GM12878 (cell line): Measurements from ENCODE around the gene SORCS2.

Experiments used
- CTCF ChIP-seq, 3 experiments: IDR thresholded peaks in 2 of 3; conservative IDR thresholded peaks in 1 of 3; 2 replicates each; pipeline ENCODE4 v1.5.1; 2011; ENCODE audit warnings: low read depth in 3 of 3, low read length in 3 of 3, mild to moderate bottlenecking in 3 of 3, control low read depth in 2 of 3, moderate library complexity in 2 of 3, inconsistent platforms in 1 of 3, mixed read lengths in 1 of 3; ENCODE audit not compliant: control insufficient read depth in 2 of 3, insufficient read depth in 1 of 3; ENCODE audit errors: extremely low read depth in 1 of 3
- DPF2 ChIP-seq: fragments of 450-650 bp; IDR thresholded peaks from 2 replicates; pipeline ENCODE4 v1.6.1; 2017; ENCODE audit warnings: mild to moderate bottlenecking
- E2F4 ChIP-seq: IDR thresholded peaks from 2 replicates; pipeline ENCODE4 v1.6.1; 2012; ENCODE audit warnings: low read depth, low read length, improper control_type of control experiment
- MYC ChIP-seq: IDR thresholded peaks from 2 replicates; pipeline ENCODE4 v1.6.1; 2011; ENCODE audit warnings: mild to moderate bottlenecking, low read length, moderate library complexity, inconsistent platforms; ENCODE audit not compliant: insufficient read depth, insufficient replicate concordance, insufficient read length, severe bottlenecking
- NFIC ChIP-seq: IDR thresholded peaks from 2 replicates; pipeline ENCODE4 v1.6.1; 2012; ENCODE audit warnings: low read depth, mild to moderate bottlenecking, inconsistent platforms, low read length, moderate library complexity
- NR2C2 ChIP-seq: IDR thresholded peaks from 2 replicates; pipeline ENCODE4 v1.6.1; 2011; ENCODE audit warnings: borderline replicate concordance, low read depth; ENCODE audit not compliant: control insufficient read depth, insufficient read length
- POLR2AphosphoS5 ChIP-seq: IDR thresholded peaks from 2 replicates; pipeline ENCODE4 v1.6.1; 2011; ENCODE audit warnings: mild to moderate bottlenecking, low read length, inconsistent platforms
- ZNF687 ChIP-seq: fragments of 450-650 bp; IDR thresholded peaks from 2 replicates; pipeline ENCODE4 v1.6.1; 2017; ENCODE audit warnings: mild to moderate bottlenecking, moderate library complexity
- ZZZ3 ChIP-seq: IDR thresholded peaks from 2 replicates; pipeline ENCODE4 v1.6.1; 2011; ENCODE audit warnings: low read depth; ENCODE audit not compliant: control insufficient read depth, insufficient read length

GRCh38 chr4:7739918-7740865 is 547.9 kb downstream of the SORCS2 start:
- TF ChIP-seq ZNF687 (no peak), CTCF (IDR thresholded peaks at IDR 0.05 in 2 of 3, conservative IDR thresholded peaks at IDR 0.05 in 1 of 3; ENCODE audit: control insufficient read depth in 2 of 3, extremely low read depth in 1 of 3, insufficient read depth in 1 of 3, low read depth in 3 of 3, low read length in 3 of 3) (no peak), NR2C2 (no peak), E2F4 (no peak), POLR2AphosphoS5 (no peak), DPF2 (no peak), NFIC (no peak), MYC (no peak), ZZZ3 (no peak)
